ES-I3 (cell line): ENCODE data around the gene IGFN1.

ENCODE experiments used
- H3K36me3 ChIP-seq: 2 replicates; pipeline ENCODE4 v1.6.1; 2013; ENCODE audit warnings: mild to moderate bottlenecking, low read length, control low read depth, moderate library complexity; ENCODE audit not compliant: insufficient read depth
- H3K4me1 ChIP-seq: 2 replicates; pipeline ENCODE4 v1.6.1; 2013; ENCODE audit warnings: mild to moderate bottlenecking, control low read depth, low read length; ENCODE audit not compliant: insufficient read depth
- H3K9ac ChIP-seq: 2 replicates; pipeline ENCODE4 v1.6.1; 2013; ENCODE audit warnings: low read depth, mild to moderate bottlenecking, low read length, moderate library complexity
- H3K9me3 ChIP-seq: 2 replicates; pipeline ENCODE4 v1.6.1; 2013; ENCODE audit warnings: mild to moderate bottlenecking, low read length, moderate library complexity; ENCODE audit not compliant: control insufficient read depth, insufficient read depth

Gene IGFN1

GRCh38 chr1:201185123-201185453 lies 5.5 kb upstream of the IGFN1 start:
- H3K9ac ChIP-seq, result no peak overlapping the region
- H3K9me3 ChIP-seq, result no peaks in the 10 kb centered on the region
- no peaks in the 10 kb centered on the region for H3K36me3 ChIP-seq
- 0 out of 2 replicates have a peak, but pooled peaks cover 5% of the 10 kb centered on the region for H3K4me1 ChIP-seq

GRCh38 chr1:201185527-201186128 lies 5.0 kb upstream of the IGFN1 start:
- Histone ChIP-seq H3K9ac (no peak overlapping the region), H3K36me3 (no peaks in the 10 kb centered on the region), H3K9me3 (no peaks in the 10 kb centered on the region), H3K4me1 (0 out of 2 replicates have a peak, but pooled peaks cover 5% of the 10 kb centered on the region)

- Histone ChIP-seq H3K9ac (no peak overlapping the region), H3K9me3 (no peaks in the 10 kb centered on the region), H3K4me1 (0 out of 2 replicates have a peak, but pooled peaks cover 5% of the 10 kb centered on the region), H3K36me3 (no peaks in the 10 kb centered on the region)
Measured at GRCh38 chr1:201186192-201186591, 4.4 kb upstream of the IGFN1 start.

- H3K9me3 ChIP-seq, result no peaks in the 10 kb centered on the region
- 0 out of 2 replicates have a peak, but pooled peaks cover 5% of the 10 kb centered on the region for H3K4me1 ChIP-seq
Measured at GRCh38 chr1:201189085-201189484, 1.5 kb upstream of the IGFN1 start.

GRCh38 chr1:201190005-201190404 lies 619 bp upstream of the IGFN1 start:
- no peaks in the 10 kb centered on the region for H3K9me3 ChIP-seq
- no peak overlapping the region for H3K9ac ChIP-seq
- H3K4me1 ChIP-seq, result no peaks in the 10 kb centered on the region
- no peaks in the 10 kb centered on the region for H3K36me3 ChIP-seq

More at GRCh38 chr1:201189085-201189484, 1.5 kb upstream of the IGFN1 start:
- H3K9ac ChIP-seq, result no peak overlapping the region
- no peaks in the 10 kb centered on the region for H3K36me3 ChIP-seq

DNA sequence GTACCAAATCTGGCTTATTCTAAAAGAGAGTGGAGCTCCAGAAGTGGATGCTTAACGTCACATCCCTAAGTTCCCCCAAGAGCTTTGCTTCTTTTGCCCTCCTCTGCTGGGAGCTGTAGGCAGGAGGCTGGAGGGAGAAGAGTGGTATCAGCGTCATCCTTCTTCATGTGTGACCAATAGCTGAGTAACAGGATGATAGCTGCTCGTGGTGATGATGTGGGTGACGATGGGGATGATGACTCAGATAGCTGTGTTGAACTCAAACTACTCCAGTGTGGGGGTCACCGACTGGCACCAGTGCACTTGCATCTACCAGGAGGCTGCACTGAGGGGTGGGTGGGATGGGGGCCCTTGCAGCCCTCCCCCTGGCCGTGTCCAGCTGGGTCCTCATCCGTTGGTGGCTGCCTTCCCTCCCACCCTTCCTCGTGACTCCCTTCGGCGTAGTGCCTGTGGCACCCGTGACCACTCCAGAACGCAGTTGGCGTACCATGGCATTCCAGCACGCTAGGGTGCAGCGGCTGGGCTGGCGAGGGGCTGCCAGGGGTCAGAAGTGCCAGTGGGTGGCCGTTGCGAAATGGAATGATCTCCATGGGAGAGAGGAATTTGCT lies 1.1 kb downstream of the IGFN1 start:
- Histone ChIP-seq H3K36me3 (no peaks in the 10 kb centered on the region), H3K9me3 (no peaks in the 10 kb centered on the region), H3K9ac (no peak overlapping the region), H3K4me1 (no peaks in the 10 kb centered on the region)

DNA sequence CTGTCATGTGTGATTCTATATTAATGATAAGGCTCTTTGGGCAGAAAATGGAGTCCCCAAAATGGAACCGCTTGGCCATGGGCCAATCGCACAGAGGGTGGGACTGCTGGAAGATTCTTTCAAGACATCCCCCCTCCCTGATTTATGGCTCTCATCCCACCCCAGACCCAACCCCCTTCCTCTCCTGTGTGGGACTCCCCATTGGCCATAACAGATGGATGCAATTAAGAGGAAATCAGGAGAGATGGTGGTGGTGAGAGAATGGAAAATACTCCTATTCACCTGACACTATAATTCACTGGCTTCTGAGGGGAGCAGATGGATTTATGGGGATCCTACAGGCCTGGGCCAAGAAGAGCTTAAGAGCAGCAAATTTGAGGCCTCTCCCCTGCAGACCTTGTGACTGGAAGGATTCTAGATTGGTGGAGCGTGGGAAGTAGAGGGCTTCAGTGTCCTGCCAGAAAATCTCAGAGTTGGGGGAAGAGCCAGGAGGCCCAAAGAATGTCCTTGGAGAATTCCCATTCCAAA lies 1.7 kb downstream of the IGFN1 start:
- Histone ChIP-seq H3K9me3 (no peaks in the 10 kb centered on the region), H3K36me3 (no peaks in the 10 kb centered on the region), H3K9ac (no peak overlapping the region), H3K4me1 (no peaks in the 10 kb centered on the region)

GRCh38 chr1:201194046-201194445 lies 3.4 kb downstream of the IGFN1 start:
- no peaks in the 10 kb centered on the region for H3K9me3 ChIP-seq
- H3K4me1 ChIP-seq, result no peaks in the 10 kb centered on the region
- no peak overlapping the region for H3K9ac ChIP-seq
- no peaks in the 10 kb centered on the region for H3K36me3 ChIP-seq

GRCh38 chr1:201198598-201198997 lies 8.0 kb downstream of the IGFN1 start:
- no peaks in the 10 kb centered on the region for H3K4me1 ChIP-seq

DNA sequence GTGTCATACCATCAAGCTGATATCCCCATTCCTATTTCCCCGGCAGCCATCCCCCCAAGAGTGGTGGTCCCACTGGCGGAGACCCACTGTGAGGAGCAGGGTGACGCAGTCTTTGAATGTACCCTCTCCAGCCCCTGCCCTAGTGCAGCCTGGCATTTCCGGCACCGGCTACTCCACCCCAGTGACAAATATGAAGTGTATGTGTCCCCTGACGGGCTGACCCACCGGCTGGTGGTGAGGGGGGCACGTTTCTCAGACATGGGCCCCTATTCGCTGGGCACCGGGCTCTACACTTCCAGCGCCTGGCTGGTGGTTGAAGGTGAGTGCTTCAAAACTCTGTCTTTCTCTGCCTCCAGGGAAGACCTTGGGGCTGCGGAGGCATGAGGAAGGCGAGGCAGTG lies 14.4 kb downstream of the IGFN1 start:
- no peaks in the 10 kb centered on the region for H3K9me3 ChIP-seq
- H3K9ac ChIP-seq, result no peak overlapping the region

More at GRCh38 chr1:201198598-201198997, 8.0 kb downstream of the IGFN1 start:
- Histone ChIP-seq H3K36me3 (no peaks in the 10 kb centered on the region), H3K9ac (no peak overlapping the region), H3K9me3 (no peaks in the 10 kb centered on the region)

GRCh38 chr1:201206176-201206575 lies 15.6 kb downstream of the IGFN1 start:
- Histone ChIP-seq H3K9ac (no peak overlapping the region), H3K36me3 (no peaks in the 10 kb centered on the region), H3K4me1 (no peaks in the 10 kb centered on the region), H3K9me3 (no peaks in the 10 kb centered on the region)

More for the DNA sequence above, 14.4 kb downstream of the IGFN1 start:
- Histone ChIP-seq H3K4me1 (no peaks in the 10 kb centered on the region), H3K36me3 (no peaks in the 10 kb centered on the region)

- Histone ChIP-seq H3K36me3 (no peaks in the 10 kb centered on the region), H3K9me3 (no peaks in the 10 kb centered on the region), H3K9ac (no peak overlapping the region), H3K4me1 (no peaks in the 10 kb centered on the region)
Measured at GRCh38 chr1:201207046-201207445, 16.4 kb downstream of the IGFN1 start.

DNA sequence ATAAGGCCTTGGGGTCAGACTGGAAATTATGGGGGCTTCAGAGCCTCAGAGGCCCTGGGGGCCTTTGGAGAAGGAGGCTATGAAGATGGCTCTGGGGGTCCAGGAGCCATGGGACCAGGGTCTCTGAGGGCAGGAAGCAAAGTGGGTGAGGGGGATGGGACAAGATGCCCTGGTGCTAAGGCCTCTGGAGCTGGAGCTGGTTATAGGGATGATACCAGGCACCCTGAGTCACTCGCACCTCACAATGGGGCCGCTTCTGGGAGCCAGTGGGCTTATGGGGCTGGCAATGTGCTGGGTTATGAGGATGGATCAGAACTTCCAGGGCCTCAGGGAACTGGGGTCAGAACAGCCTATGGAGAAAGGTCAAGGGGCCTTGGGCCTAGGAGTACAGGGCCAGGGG lies 17.6 kb downstream of the IGFN1 start:
- H3K36me3 ChIP-seq, result no peaks in the 10 kb centered on the region
- no peak overlapping the region for H3K9ac ChIP-seq
- H3K9me3 ChIP-seq, result no peaks in the 10 kb centered on the region
- no peaks in the 10 kb centered on the region for H3K4me1 ChIP-seq

DNA sequence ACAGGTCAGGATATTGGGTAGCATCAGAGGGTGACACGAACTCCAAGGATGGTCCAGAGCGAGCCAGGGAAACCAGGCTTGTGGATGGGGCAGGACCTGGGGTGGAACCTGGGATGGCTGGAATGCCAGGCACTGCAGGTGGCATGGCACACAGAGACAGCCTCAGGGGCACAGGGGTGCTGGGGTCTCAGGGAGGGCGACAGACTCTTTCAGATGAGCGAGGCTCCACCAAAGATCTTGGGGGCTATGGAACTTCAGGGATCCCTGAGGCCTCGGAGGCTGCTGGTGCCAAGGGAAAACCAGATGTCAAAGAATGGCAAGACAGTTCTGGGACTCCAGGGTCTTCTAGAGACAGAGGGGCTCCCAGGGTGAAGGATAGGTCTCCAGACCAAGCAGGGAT lies 21.4 kb downstream of the IGFN1 start:
- Histone ChIP-seq H3K4me1 (peaks cover 4% of the 10 kb centered on the region; the same call in 1 of the 2 replicates), H3K9me3 (no peaks in the 10 kb centered on the region), H3K36me3 (no peaks in the 10 kb centered on the region), H3K9ac (no peak overlapping the region)

DNA sequence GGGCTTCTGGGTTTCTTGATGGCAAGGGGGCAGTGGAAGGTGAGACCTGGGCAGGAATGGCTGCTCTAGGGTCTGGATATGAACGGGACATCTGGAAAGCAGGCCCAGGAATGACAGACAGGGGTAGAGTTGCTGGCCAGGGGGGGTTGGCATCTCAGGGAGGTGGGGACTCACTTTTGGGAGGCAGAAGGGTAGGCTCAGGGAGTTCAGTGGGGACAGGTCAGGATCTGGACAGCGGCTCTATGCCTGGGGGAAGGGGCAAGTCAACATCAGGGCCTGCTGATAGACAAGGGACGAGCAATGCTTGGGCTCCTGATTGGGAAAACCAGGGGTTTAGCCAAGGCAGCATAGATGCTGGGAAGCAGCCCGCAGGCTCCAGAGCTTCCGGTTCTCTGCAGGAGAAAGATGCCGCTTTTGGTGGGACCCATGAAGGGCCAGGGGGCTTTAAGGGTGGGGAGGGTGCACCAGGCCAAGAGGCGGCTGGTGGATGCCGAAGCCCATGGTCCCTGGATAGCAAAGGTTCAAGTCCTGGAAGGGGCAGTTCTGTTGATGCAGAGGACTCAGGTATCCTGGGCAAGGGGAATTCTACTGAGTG lies 21.9 kb downstream of the IGFN1 start:
- Histone ChIP-seq H3K36me3 (no peaks in the 10 kb centered on the region), H3K9me3 (no peaks in the 10 kb centered on the region), H3K9ac (no peak overlapping the region), H3K4me1 (peaks cover 4% of the 10 kb centered on the region; the same call in 1 of the 2 replicates)
